GM12891 (cell line): ENCODE measurements around the gene CDK14.
A peak's percentile ranks its signal among the peaks of the same experiment; 100 is the strongest.

Experiments used
- DNase-seq: peaks from one replicate; pipeline ENCODE4 v3.0.0; 2011; ENCODE audit warnings: low spot score; ENCODE audit not compliant: insufficient read length
- FAIRE-seq: peaks from 2 replicates; lab custom pipeline; 2011; peaks lifted over from hg19 to GRCh38; lab: Jason Lieb, UNC
- PAX5 ChIP-seq: IDR thresholded peaks from 2 replicates; pipeline ENCODE4 v1.6.1; 2011; ENCODE audit warnings: low read length, moderate library complexity, mild to moderate bottlenecking; ENCODE audit not compliant: insufficient read depth, severe bottlenecking
- POLR2A ChIP-seq: IDR thresholded peaks from 2 replicates; pipeline ENCODE4 v1.6.1; 2011; ENCODE audit warnings: low read depth, low read length, control low read depth
- POLR2AphosphoS5 ChIP-seq: IDR thresholded peaks from 2 replicates; pipeline ENCODE4 v1.6.1; 2011; ENCODE audit warnings: low read depth, low read length, control low read depth
- POU2F2 ChIP-seq: IDR thresholded peaks from 2 replicates; pipeline ENCODE4 v1.6.1; 2011; ENCODE audit warnings: low read depth, mild to moderate bottlenecking, control low read depth, low read length, moderate library complexity
- SPI1 ChIP-seq: IDR thresholded peaks from 2 replicates; pipeline ENCODE4 v1.6.1; 2011; ENCODE audit warnings: low read depth, low read length, control low read depth
- TAF1 ChIP-seq: IDR thresholded peaks from 2 replicates; pipeline ENCODE4 v1.6.1; 2011; ENCODE audit warnings: low read depth, low read length, control low read depth

CDK14 gene

DNA sequence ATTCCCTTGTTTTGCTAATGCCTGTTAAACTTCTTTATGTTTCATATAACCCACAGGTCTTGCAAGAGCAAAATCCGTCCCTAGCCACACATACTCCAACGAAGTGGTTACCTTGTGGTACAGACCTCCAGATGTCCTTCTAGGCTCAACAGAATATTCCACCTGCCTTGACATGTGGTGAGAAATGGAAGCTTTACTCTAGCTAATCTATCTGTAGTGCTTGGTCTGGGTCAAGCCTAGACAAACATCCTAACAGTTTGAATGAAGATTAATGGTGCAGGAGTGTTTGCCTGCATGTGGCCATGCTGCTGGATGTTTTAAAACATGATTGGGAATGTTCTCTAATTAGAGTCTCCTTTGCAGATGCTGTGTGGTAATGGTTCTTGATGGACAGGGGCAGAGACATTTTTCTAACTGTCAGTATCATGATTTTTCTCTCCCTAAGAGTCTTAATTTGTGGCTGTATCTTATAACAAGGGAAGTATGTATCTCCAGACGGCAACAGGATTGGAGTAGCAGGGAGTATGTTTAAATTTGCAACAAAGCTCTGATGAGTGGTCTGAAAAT lies 359.6 kb downstream of the CDK14 start:
- FAIRE-seq (peak; percentile 45), DNase-seq (no peak)
- TF ChIP-seq POLR2A (no peak), SPI1 (no peak), POLR2AphosphoS5 (no peak), POU2F2 (no peak), TAF1 (no peak), PAX5 (no peak)

DNA sequence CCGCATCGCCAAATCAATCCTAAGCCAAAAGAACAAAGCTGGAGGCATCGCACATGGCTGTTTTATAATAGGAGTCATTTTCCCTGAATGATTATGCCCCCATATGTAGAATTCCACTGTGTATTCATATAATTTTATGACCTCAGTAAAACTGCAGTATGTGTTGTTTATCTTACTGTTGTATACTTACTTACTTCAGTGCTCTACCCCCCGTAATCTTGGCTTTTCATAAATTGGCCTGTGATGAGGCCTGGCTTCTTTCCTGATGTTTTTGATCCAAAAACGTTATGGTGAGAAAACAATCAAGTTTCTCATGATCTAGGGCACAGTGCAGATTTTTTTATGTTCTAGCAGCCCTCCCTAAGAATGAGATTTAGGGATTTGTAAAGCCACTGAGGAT lies 361.8 kb downstream of the CDK14 start:
- DNase-seq, result no peak
- TF ChIP-seq POU2F2, result no peak
- TF ChIP-seq POLR2A, result no peak
- no peak for TF ChIP-seq SPI1
- no peak for TF ChIP-seq PAX5
- no peak for TF ChIP-seq POLR2AphosphoS5
- no peak for TF ChIP-seq TAF1
- no peak for FAIRE-seq

DNA sequence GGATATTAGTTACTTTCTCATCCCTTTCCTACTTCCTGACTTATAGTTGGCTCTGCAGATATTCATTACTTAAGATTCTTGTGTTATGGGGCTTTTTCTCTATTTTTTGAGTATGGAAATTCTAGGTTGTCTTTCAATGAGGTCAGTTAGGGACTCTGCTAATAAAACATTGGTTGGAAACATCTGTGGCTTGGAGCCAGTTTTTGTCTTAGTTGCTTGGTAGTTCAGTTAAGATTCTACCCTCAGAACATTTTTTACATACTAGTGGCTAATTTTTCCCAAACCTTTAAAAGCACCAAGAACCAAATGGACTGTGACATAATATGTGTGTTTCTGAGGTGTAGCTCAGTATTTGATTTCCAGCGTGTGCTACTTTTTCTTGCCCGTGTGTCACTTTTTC lies 362.5 kb downstream of the CDK14 start:
- FAIRE-seq (no peak), DNase-seq (no peak)
- no peak for TF ChIP-seq SPI1
- TF ChIP-seq TAF1, result no peak
- no peak for TF ChIP-seq PAX5
- no peak for TF ChIP-seq POU2F2
- TF ChIP-seq POLR2AphosphoS5, result no peak

DNA sequence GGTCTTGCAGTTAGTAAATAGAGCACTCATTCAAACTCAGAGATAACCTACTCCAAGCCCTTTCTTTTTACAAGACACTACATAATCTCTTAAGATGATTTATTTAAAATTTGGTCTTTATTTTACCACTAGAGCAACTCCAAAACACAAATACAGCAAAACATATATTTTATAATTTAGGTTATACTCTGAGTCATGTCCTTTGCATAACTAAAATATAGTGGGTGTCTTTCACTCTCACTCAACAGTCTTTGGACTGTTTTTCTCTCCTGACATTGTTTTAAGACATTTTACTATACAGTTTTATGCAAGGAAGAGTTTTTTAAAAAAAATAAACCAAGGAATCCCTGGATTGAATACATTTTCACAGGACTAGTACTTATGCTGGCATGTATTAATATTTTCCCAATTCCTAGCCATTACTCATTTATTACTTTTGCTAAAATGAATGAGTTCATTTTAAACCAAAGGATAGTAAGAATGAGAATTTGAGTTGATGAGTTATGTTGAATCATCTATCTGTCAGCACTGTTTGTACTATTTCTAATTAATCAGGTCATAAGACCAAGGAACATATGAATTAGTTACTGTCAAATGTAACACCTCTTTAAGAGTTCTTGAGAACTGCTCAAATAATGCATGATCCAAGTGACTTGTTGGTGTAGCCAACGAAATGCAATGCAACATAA lies 365.1 kb downstream of the CDK14 start:
- FAIRE-seq (no peak), DNase-seq (no peak)
- no peak for TF ChIP-seq SPI1
- TF ChIP-seq POLR2AphosphoS5, result no peak
- TF ChIP-seq PAX5, result no peak
- TF ChIP-seq TAF1, result no peak
- TF ChIP-seq POU2F2, result no peak
- no peak for TF ChIP-seq POLR2A

DNA sequence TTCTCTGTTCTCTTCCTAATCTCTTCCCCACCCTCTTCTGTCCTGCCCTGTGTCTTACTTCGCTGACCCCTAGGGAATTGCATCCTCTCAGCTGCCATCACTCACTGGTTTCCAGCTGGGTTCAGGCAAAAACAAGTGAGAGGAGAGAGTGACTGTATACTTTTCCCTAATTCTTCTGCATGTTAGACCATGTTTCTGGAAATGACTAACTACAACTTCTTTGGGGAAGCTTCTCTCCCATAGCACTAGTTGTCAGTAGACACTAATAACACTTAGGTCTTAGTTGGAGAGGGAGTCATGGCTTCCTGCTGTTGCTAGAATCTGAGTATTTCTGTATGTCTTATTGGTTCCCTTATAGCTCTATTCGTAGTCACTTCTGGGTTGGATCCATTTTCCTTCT lies 369.1 kb downstream of the CDK14 start:
- FAIRE-seq, result no peak
- TF ChIP-seq SPI1 (no peak), PAX5 (no peak), TAF1 (no peak)
- no peak for DNase-seq

DNA sequence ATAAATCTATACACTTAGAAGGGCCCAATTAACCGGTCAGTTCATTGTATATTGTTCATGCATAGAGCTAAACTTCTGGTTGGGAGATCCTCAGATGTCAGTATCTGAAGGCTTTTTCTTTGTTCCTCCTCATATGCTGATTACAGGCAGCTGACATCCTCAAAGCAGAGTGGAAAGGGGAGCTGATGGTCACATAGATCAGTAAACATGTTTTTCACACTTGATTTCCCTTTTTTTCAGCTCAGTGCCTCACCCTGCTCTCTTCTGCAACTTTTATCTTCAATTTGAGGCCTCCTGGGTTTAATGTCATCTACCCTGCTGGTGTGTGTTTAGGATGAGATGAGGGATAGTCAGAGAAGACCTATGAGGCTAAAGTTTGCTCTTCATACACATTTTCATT lies 370.2 kb downstream of the CDK14 start:
- FAIRE-seq (no peak), DNase-seq (no peak)
- no peak for TF ChIP-seq POU2F2
- no peak for TF ChIP-seq SPI1
- TF ChIP-seq POLR2AphosphoS5, result no peak
- TF ChIP-seq PAX5, result no peak
- TF ChIP-seq POLR2A, result no peak
- TF ChIP-seq TAF1, result no peak

DNA sequence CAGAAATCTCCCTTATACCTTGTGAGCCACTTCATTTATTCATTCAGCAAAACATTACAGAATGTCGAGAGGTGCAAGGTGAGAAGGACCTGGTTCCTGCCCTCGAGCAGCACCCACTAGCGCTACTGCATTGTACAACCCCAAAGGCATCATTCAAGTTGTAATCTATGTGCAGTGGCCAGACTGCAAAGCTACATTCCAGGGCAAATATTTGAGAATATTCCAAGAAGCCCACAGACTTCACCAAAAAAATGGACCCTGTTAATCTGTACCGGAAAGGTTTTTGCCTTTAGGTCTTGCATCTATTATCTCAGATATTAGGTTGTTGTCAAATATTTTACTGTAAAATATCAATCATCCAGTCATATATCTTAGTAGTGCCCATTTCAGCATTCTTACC lies 372.8 kb downstream of the CDK14 start:
- DNase-seq (no peak), FAIRE-seq (no peak)
- no peak for TF ChIP-seq POLR2AphosphoS5
- no peak for TF ChIP-seq POU2F2
- TF ChIP-seq PAX5, result no peak
- no peak for TF ChIP-seq POLR2A
- TF ChIP-seq SPI1, result no peak
- no peak for TF ChIP-seq TAF1

DNA sequence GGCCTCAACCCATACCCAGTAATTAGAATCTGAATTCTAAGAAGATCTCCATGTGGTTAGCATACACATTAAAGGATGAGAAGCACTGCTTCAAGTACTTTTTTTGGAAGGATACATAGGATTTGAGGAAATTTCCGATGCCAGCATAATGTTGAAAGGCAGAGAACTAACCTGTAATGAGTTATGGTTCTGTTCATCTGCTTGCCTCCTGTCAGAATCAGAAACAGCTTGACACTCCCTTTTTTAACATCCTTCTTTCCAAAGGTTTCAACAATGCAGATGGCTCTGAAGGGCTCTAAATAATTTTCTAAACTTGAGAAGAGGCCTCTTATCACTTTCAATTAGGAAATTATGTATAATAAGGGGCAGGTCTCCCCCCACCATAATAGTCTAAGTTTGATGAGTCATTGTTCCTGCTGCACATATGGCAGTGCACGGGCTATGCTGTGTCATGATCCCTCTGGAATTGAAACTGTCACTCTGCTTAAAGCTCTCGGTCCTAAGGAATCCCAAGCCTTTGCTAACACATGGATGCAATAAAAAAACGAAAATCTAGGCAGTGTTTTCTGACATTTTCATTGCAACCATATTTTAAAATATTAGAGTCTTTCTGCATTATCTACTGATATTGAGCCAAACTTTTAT lies 376.9 kb downstream of the CDK14 start:
- no peak for FAIRE-seq
- no peak for DNase-seq
- no peak for TF ChIP-seq POLR2A
- no peak for TF ChIP-seq SPI1
- TF ChIP-seq POLR2AphosphoS5, result no peak
- TF ChIP-seq TAF1, result no peak
- TF ChIP-seq PAX5, result no peak
- no peak for TF ChIP-seq POU2F2

DNA sequence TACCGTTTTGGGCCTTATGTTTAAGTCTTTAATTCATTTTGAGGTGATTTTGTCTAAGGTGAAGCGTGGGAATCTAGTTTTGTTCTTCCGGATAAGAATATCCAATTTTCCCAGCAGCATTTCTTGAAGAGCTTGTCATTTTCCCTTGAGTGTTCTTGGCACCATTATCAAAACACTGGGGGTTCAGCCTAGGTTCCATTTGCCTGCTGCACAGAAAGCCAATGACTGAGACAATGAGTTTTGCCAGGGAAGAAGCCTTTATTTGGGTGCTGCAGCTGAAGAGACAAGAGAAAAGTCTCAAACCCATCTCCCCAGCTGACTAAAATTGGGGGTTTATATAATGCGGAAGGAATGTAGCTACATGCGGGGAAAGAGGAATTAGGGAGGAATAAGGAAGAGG lies 380.9 kb downstream of the CDK14 start:
- DNase-seq (no peak), FAIRE-seq (no peak)
- TF ChIP-seq TAF1, result no peak
- TF ChIP-seq PAX5, result no peak
- TF ChIP-seq SPI1, result no peak
- no peak for TF ChIP-seq POU2F2
- TF ChIP-seq POLR2AphosphoS5, result no peak
- TF ChIP-seq POLR2A, result no peak
